Nephron progenitor cell (in vitro differentiated cells): ENCODE results near the gene S100A9.

Source experiments
- DNase-seq: peaks from one replicate; pipeline ENCODE4 v3.0.0; 2021
- H3K27ac Mint-ChIP-seq: 2 replicates; pipeline ENCODE4 v1.8.0; 2021; ENCODE audit warnings: mild to moderate bottlenecking, moderate library complexity, mixed read lengths
- H3K27me3 Mint-ChIP-seq: 2 replicates; pipeline ENCODE4 v1.8.0; 2021; ENCODE audit warnings: mild to moderate bottlenecking, low read depth, mixed read lengths; ENCODE audit not compliant: poor library complexity
- H3K36me3 Mint-ChIP-seq: 2 replicates; pipeline ENCODE4 v1.8.0; 2021; ENCODE audit warnings: low read depth, mixed read lengths
- H3K4me1 Mint-ChIP-seq: 2 replicates; pipeline ENCODE4 v1.8.0; 2021; ENCODE audit warnings: mixed read lengths
- H3K4me3 Mint-ChIP-seq: 2 replicates; pipeline ENCODE4 v1.8.0; 2021; ENCODE audit warnings: mild to moderate bottlenecking, moderate library complexity, mixed read lengths
- H3K9me3 Mint-ChIP-seq: 2 replicates; pipeline ENCODE4 v1.8.0; 2021; ENCODE audit warnings: mild to moderate bottlenecking, moderate library complexity, mixed read lengths
- CTCF ChIP-seq: fragments of 200-600 bp; sonication (generic); IDR thresholded peaks from 2 replicates; pipeline ENCODE4 v1.5.0; 2021; ENCODE audit warnings: antibody characterized with exemption

The S100A9 gene

GRCh38 chr1:153357853-153358690 is at the start of gene S100A9:
Gene S100A9, plus strand, starts transcription at chr1:153357854. Its CDS starts 430 bp downstream, at chr1:153358284.
- H3K27me3 Mint-ChIP-seq, result peaks cover 12% of the 10 kb centered on the region
- no peak within 1 kb of the TSS for H3K27ac Mint-ChIP-seq
- no peak for DNase-seq
- H3K9me3 Mint-ChIP-seq, result peaks cover 8% of the 10 kb centered on the region
- H3K36me3 Mint-ChIP-seq, result no peaks in the 10 kb centered on the region
- H3K4me3 Mint-ChIP-seq, result no peak within 1 kb of the TSS
- H3K4me1 Mint-ChIP-seq, result no peaks in the 10 kb centered on the region
- TF ChIP-seq CTCF, result no peak

- H3K4me3 Mint-ChIP-seq, result no peak overlapping the region
- no peaks in the 10 kb centered on the region for H3K36me3 Mint-ChIP-seq
- H3K27ac Mint-ChIP-seq, result no peak overlapping the region
- H3K4me1 Mint-ChIP-seq, result no peaks in the 10 kb centered on the region
- TF ChIP-seq CTCF, result no peak
- H3K9me3 Mint-ChIP-seq, result peaks cover 33% of the 10 kb centered on the region
- H3K27me3 Mint-ChIP-seq, result peaks cover 13% of the 10 kb centered on the region
- DNase-seq, result no peak
Measured at GRCh38 chr1:153308540-153308939, 49.1 kb upstream of the S100A9 start.

GRCh38 chr1:153309441-153309840 is 48.2 kb upstream of the S100A9 start:
- no peak for DNase-seq
- no peak overlapping the region for H3K4me3 Mint-ChIP-seq
- H3K27ac Mint-ChIP-seq, result no peak overlapping the region
- H3K4me1 Mint-ChIP-seq, result no peaks in the 10 kb centered on the region
- no peak for TF ChIP-seq CTCF
- H3K9me3 Mint-ChIP-seq, result peaks cover 40% of the 10 kb centered on the region
- peaks cover 13% of the 10 kb centered on the region for H3K27me3 Mint-ChIP-seq
- H3K36me3 Mint-ChIP-seq, result no peaks in the 10 kb centered on the region

- H3K27ac Mint-ChIP-seq, result no peak overlapping the region
- H3K36me3 Mint-ChIP-seq, result no peaks in the 10 kb centered on the region
- no peak for DNase-seq
- H3K4me1 Mint-ChIP-seq, result no peaks in the 10 kb centered on the region
- no peak overlapping the region for H3K4me3 Mint-ChIP-seq
- H3K27me3 Mint-ChIP-seq, result peaks cover 13% of the 10 kb centered on the region
- TF ChIP-seq CTCF, result no peak
- peaks cover 47% of the 10 kb centered on the region for H3K9me3 Mint-ChIP-seq
Measured at GRCh38 chr1:153310526-153310925, 47.1 kb upstream of the S100A9 start.

GRCh38 chr1:153312570-153313186 is 45.0 kb upstream of the S100A9 start, which contains the start of gene PGLYRP3:
Gene PGLYRP3, minus strand, starts transcription at chr1:153312952. Its CDS starts 2,287 bp downstream, at chr1:153310665.
- no peak for TF ChIP-seq CTCF
- H3K9me3 Mint-ChIP-seq, result peaks cover 55% of the 10 kb centered on the region
- H3K36me3 Mint-ChIP-seq, result no peaks in the 10 kb centered on the region
- H3K27ac Mint-ChIP-seq, result no peak within 1 kb of the TSS
- H3K4me1 Mint-ChIP-seq, result no peaks in the 10 kb centered on the region
- no peak within 1 kb of the TSS for H3K4me3 Mint-ChIP-seq
- no peak for DNase-seq
- peaks cover 19% of the 10 kb centered on the region for H3K27me3 Mint-ChIP-seq
